ENCODE results near the gene ANKRD35.
"Not testable (repeated sequence)": the region's sequence is repeated elsewhere in the genome, so short reads cannot be mapped to it uniquely, and the experiment has no call there.

ANKRD35 gene

GRCh38 chr1:145885738-145886287 is at the start of gene ANKRD35:
Gene ANKRD35 (minus strand): TSS chr1:145885866. CDS start chr1:145885758, 108 bp downstream.
- DNase-seq (ENCODE audit: low read depth) = peak; percentile 71

- DNase-seq (ENCODE audit: low read depth) = not testable (repeated sequence)
Observed at GRCh38 chr1:145932522-145933009, 46.9 kb upstream of the ANKRD35 start.

- DNase-seq (ENCODE audit: low read depth) = no peak
Observed at GRCh38 chr1:145927916-145928643, 42.4 kb upstream of the ANKRD35 start.

- peak; percentile 86 for DNase-seq (ENCODE audit: low read depth)
Observed at GRCh38 chr1:145927063-145927886, 41.6 kb upstream of the ANKRD35 start, which contains the start of gene RBM8A. Gene RBM8A (minus strand): TSS chr1:145927484. CDS start chr1:145927426, 58 bp downstream.

GRCh38 chr1:145926686-145927062 is 41.0 kb upstream of the ANKRD35 start:
- DNase-seq (ENCODE audit: low read depth) = no peak

- DNase-seq (ENCODE audit: low read depth) = no peak
Observed at GRCh38 chr1:145922266-145922665, 36.6 kb upstream of the ANKRD35 start.

- not testable (repeated sequence) for DNase-seq (ENCODE audit: low read depth)
Observed at GRCh38 chr1:145920297-145920696, 34.6 kb upstream of the ANKRD35 start.

GRCh38 chr1:145918992-145919939 is 33.6 kb upstream of the ANKRD35 start:
- DNase-seq (ENCODE audit: low read depth) = no peak

- peak; percentile 87 for DNase-seq (ENCODE audit: low read depth)
Observed at GRCh38 chr1:145918144-145918991, 32.7 kb upstream of the ANKRD35 start, which contains the start of gene PEX11B. Gene PEX11B (minus strand): TSS chr1:145918717. CDS start chr1:145918688, 29 bp downstream.

GRCh38 chr1:145917595-145917994 is 31.9 kb upstream of the ANKRD35 start:
- DNase-seq (ENCODE audit: low read depth) = no peak

- no peak for DNase-seq (ENCODE audit: low read depth)
Observed at GRCh38 chr1:145916745-145917144, 31.1 kb upstream of the ANKRD35 start.

- DNase-seq (ENCODE audit: low read depth) = no peak
Observed at GRCh38 chr1:145912128-145912641, 26.5 kb upstream of the ANKRD35 start.

GRCh38 chr1:145908653-145909052 is 23.0 kb upstream of the ANKRD35 start:
- DNase-seq (ENCODE audit: low read depth) = no peak

GRCh38 chr1:145906954-145907753 is 21.5 kb upstream of the ANKRD35 start:
- DNase-seq (ENCODE audit: low read depth) = no peak

- DNase-seq (ENCODE audit: low read depth) = no peak
Observed at GRCh38 chr1:145901312-145902021, 15.8 kb upstream of the ANKRD35 start.

- DNase-seq (ENCODE audit: low read depth) = no peak
Observed at GRCh38 chr1:145898756-145899155, 13.1 kb upstream of the ANKRD35 start.

- no peak for DNase-seq (ENCODE audit: low read depth)
Observed at GRCh38 chr1:145897969-145898368, 12.3 kb upstream of the ANKRD35 start.

- DNase-seq (ENCODE audit: low read depth) = no peak
Observed at GRCh38 chr1:145895471-145895870, 9.8 kb upstream of the ANKRD35 start.
